Esophagus (tissue), 2 donors: ENCODE measurements around the gene NSD1. TPM values are rescaled to one million over a fixed set of nuclear protein-coding genes. Genes with fewer than 3 reads are reported as not detected.
A peak's percentile ranks its signal among the peaks of the same experiment; 100 is the strongest.

Experiments
- H3K27ac ChIP-seq, 2 donors: one replicate each; pipeline ENCODE4 v1.5.1; 2013; ENCODE audit warnings: low read depth in 2 of 2, mild to moderate bottlenecking in 2 of 2, inconsistent platforms in 1 of 2, low read length in 1 of 2, moderate library complexity in 1 of 2
- H3K27me3 ChIP-seq, 2 donors: one replicate each; pipeline ENCODE4 v1.6.1; 2013; ENCODE audit warnings: low read length in 2 of 2, control low read depth in 1 of 2, mild to moderate bottlenecking in 1 of 2; ENCODE audit not compliant: insufficient read depth in 2 of 2, control insufficient read depth in 1 of 2
- H3K36me3 ChIP-seq, 2 donors: one replicate each; pipeline ENCODE4 v1.6.1; 2013; ENCODE audit warnings: low read length in 1 of 2; ENCODE audit not compliant: control insufficient read depth in 2 of 2, insufficient read depth in 2 of 2
- H3K4me1 ChIP-seq, 2 donors: one replicate each; pipeline ENCODE4 v1.6.1; 2013; ENCODE audit warnings: low read length in 1 of 2; ENCODE audit not compliant: control insufficient read depth in 2 of 2, insufficient read depth in 2 of 2
- H3K4me3 ChIP-seq, 2 donors: one replicate each; pipeline ENCODE4 v1.5.1; 2013; ENCODE audit warnings: low read length in 2 of 2, mild to moderate bottlenecking in 2 of 2, low read depth in 1 of 2, moderate library complexity in 1 of 2
- H3K9me3 ChIP-seq, 2 donors: one replicate each; pipeline ENCODE4 v1.6.1; 2013; ENCODE audit warnings: mild to moderate bottlenecking in 2 of 2, low read depth in 1 of 2, low read length in 1 of 2, moderate library complexity in 1 of 2; ENCODE audit not compliant: control insufficient read depth in 2 of 2, insufficient read depth in 1 of 2
- WGBS, 2 donors: extraction: QIAGEN DNeasy Blood & Tissue Kit; methylation state at CpG; one replicate each; pipeline ENCODE4 v1.1.7; 2013; 5-methylcytosine and 5-hydroxymethylcytosine counted together
- polyA plus RNA-seq, 2 donors: library from polyadenylated mRNA; stranded (reverse); fragments of 200-250 nt; gene quantifications; one replicate each; pipeline ENCODE4 v1.2.3, GENCODE V29; 2013
- donor health status: healthy with polysubstance abuse.
- donor health status: Bipolar disorder and iron deficiency.

Gene NSD1
- polyA plus RNA-seq, 2 donors, result 7.4 to 8.7 TPM

- Histone ChIP-seq H3K27ac (no peak overlapping the region), H3K4me3 (no peak overlapping the region), H3K36me3 (no peaks in the 10 kb centered on the region), H3K4me1 (no peaks in the 10 kb centered on the region), H3K9me3 (no peaks in the 10 kb centered on the region), H3K27me3 (no peaks in the 10 kb centered on the region)
- 43 to 65% methylated on average over 9 of the region's 9 CpGs for WGBS, 2 donors
Measured at GRCh38 chr5:177109810-177110209, 23.8 kb upstream of the NSD1 start.

GRCh38 chr5:177111720-177112394 is 21.7 kb upstream of the NSD1 start:
- Histone ChIP-seq H3K36me3 (no peaks in the 10 kb centered on the region), H3K27me3 (no peaks in the 10 kb centered on the region), H3K9me3 (no peaks in the 10 kb centered on the region), H3K4me3 (no peak overlapping the region), H3K4me1 (no peaks in the 10 kb centered on the region), H3K27ac (no peak overlapping the region)
- WGBS, 2 donors, result 14 to 18% methylated on average over 12 of the region's 12 CpGs

GRCh38 chr5:177112589-177113220 is 20.9 kb upstream of the NSD1 start:
- no peaks in the 10 kb centered on the region for H3K27me3 ChIP-seq
- no peaks in the 10 kb centered on the region for H3K36me3 ChIP-seq
- H3K4me3 ChIP-seq, result no peak overlapping the region
- H3K9me3 ChIP-seq, result no peaks in the 10 kb centered on the region
- H3K27ac ChIP-seq, result no peak overlapping the region
- 63 to 75% methylated on average over 5 of the region's 5 CpGs for WGBS, 2 donors
- peaks cover 0 to 6% of the 10 kb centered on the region in 2 donors for H3K4me1 ChIP-seq

- 17 to 19% methylated on average over 14 of the region's 14 CpGs for WGBS, 2 donors
- no peaks in the 10 kb centered on the region for H3K27me3 ChIP-seq
- H3K36me3 ChIP-seq, result no peaks in the 10 kb centered on the region
- no peaks in the 10 kb centered on the region for H3K9me3 ChIP-seq
- no peak overlapping the region for H3K4me3 ChIP-seq
- no peak overlapping the region for H3K27ac ChIP-seq
- peaks cover 0 to 6% of the 10 kb centered on the region in 2 donors for H3K4me1 ChIP-seq
Measured at GRCh38 chr5:177113566-177114424, 19.8 kb upstream of the NSD1 start.

GRCh38 chr5:177116631-177117373 is 16.8 kb upstream of the NSD1 start:
- Histone ChIP-seq H3K4me1 (peaks cover 0 to 6% of the 10 kb centered on the region in 2 donors), H3K36me3 (no peaks in the 10 kb centered on the region), H3K9me3 (no peaks in the 10 kb centered on the region), H3K4me3 (peak overlapping the region; percentile 21 to 25), H3K27ac (peak overlapping the region; percentile 52 to 78), H3K27me3 (no peaks in the 10 kb centered on the region)
- 27% methylated on average over 49 of the region's 49 CpGs for WGBS, 2 donors

- WGBS, 2 donors, result 98 to 99% methylated on average over 30 of the region's 30 CpGs
- H3K27me3 ChIP-seq, result no peaks in the 10 kb centered on the region
- H3K27ac ChIP-seq, result no peak overlapping the region
Measured at GRCh38 chr5:177117441-177118045, 16.0 kb upstream of the NSD1 start.

GRCh38 chr5:177122566-177122965 is 11.0 kb upstream of the NSD1 start:
- Histone ChIP-seq H3K27me3 (no peaks in the 10 kb centered on the region), H3K4me1 (no peaks in the 10 kb centered on the region), H3K27ac (no peak overlapping the region), H3K4me3 (no peak overlapping the region), H3K36me3 (no peaks in the 10 kb centered on the region), H3K9me3 (no peaks in the 10 kb centered on the region)
- WGBS, 2 donors, result 94% methylated on average over 5 of the region's 5 CpGs

More at GRCh38 chr5:177117441-177118045, 16.0 kb upstream of the NSD1 start:
- Histone ChIP-seq H3K36me3 (no peaks in the 10 kb centered on the region), H3K9me3 (no peaks in the 10 kb centered on the region), H3K4me3 (no peak overlapping the region), H3K4me1 (peaks cover 0 to 6% of the 10 kb centered on the region in 2 donors)

- H3K4me1 ChIP-seq, result no peaks in the 10 kb centered on the region
- no peak overlapping the region for H3K27ac ChIP-seq
- no peaks in the 10 kb centered on the region for H3K27me3 ChIP-seq
- no peaks in the 10 kb centered on the region for H3K36me3 ChIP-seq
- WGBS, 2 donors, result 85 to 92% methylated on average over 15 of the region's 15 CpGs
- H3K9me3 ChIP-seq, result no peaks in the 10 kb centered on the region
- H3K4me3 ChIP-seq, result no peak overlapping the region
Measured at GRCh38 chr5:177123789-177124485, 9.6 kb upstream of the NSD1 start.
